ENCODE data around the gene OR6Q1.

DNA sequence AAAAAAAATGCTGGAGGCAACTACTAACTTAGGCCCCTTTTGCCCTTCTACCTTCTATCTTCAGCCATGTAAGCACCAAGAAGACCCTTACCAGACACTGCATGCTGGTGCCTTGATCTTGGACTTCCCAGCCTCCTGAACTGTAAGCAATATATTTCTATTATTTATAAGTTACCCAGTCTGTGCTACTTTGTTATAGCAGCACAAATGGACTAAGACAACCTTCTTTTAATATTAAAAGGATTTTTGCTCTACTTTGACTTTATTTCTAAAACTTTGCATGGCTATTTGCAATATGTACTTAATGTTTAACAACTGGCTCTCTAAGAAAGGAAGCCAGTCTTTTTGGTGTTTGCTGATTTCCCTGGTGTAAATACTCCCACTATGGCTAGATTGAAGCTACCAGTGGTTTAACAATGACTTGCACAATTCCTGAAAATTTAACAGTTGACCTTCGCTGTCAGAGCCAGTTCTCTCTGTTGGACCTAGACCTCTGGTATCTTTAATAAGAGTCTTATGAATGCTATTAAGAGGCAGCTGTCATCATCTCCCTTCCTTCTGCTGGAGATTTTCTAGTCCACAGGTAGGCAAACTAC lies 25.2 kb downstream of the OR6Q1 start:
- TF ChIP-seq TAF1 (IDR thresholded peaks at IDR 0.05; ENCODE audit: low read depth) (no peak), POLR2AphosphoS5 (IDR thresholded peaks at IDR 0.05) (no peak)
